Thyroid gland (tissue), 4 donors: ENCODE measurements around the gene EIF3A.

ENCODE experiments used
- POLR2A ChIP-seq, 2 donors: fragments of 450-650 bp; IDR thresholded peaks; one replicate each; pipeline ENCODE4 v1.6.1; 2017; ENCODE audit warnings: antibody characterized with exemption in 2 of 2, mild to moderate bottlenecking in 2 of 2, moderate library complexity in 1 of 2
- TF ChIP-seq, protein P1 (sequence below), 6 experiments: fragments of 200-600 bp in 3 of 6; fragments of 450-650 bp in 3 of 6; sonication (generic) in 3 of 6; IDR thresholded peaks; one replicate each; pipeline ENCODE4 v1.5.1; 2016 to 2019; ENCODE audit warnings: antibody characterized with exemption in 6 of 6, mild to moderate bottlenecking in 2 of 6, inconsistent platforms in 1 of 6, moderate library complexity in 1 of 6

DNA sequence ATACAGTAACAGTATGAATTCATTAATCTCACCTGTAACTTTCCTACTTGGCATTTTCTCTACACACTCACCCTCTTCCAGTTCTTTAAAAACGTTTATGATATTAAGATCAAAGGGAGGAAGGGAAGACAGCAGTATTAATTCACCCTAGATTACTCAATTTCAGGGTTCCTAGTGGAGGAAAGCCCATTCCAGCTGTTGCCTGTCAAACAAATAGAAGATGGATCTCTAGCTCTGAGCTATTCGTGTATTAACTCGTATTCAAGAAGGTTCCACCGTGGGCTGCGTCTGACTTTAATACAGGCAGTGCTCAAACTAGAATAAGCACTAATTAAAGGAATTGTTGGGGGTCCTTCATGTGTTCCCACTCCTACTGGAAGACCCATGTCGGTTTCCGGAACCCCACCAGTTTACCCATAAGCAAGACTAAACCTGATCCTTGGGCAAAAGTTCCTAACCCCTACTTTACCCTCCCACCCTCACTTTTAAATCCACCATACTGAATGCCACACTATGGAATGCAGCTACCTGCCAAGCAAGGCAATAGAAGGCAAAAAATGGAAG is 49.0 kb downstream of the EIF3A start:
- TF ChIP-seq, protein P1, sequence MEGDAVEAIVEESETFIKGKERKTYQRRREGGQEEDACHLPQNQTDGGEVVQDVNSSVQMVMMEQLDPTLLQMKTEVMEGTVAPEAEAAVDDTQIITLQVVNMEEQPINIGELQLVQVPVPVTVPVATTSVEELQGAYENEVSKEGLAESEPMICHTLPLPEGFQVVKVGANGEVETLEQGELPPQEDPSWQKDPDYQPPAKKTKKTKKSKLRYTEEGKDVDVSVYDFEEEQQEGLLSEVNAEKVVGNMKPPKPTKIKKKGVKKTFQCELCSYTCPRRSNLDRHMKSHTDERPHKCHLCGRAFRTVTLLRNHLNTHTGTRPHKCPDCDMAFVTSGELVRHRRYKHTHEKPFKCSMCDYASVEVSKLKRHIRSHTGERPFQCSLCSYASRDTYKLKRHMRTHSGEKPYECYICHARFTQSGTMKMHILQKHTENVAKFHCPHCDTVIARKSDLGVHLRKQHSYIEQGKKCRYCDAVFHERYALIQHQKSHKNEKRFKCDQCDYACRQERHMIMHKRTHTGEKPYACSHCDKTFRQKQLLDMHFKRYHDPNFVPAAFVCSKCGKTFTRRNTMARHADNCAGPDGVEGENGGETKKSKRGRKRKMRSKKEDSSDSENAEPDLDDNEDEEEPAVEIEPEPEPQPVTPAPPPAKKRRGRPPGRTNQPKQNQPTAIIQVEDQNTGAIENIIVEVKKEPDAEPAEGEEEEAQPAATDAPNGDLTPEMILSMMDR (IDR thresholded peaks at IDR 0.05), result no peak
- TF ChIP-seq POLR2A (IDR thresholded peaks at IDR 0.05), result no peak
